ENCODE measurements around the gene SNIP1. TPM values are rescaled to one million over a fixed set of nuclear protein-coding genes. Genes with fewer than 3 reads are reported as not detected.
"Not testable (repeated sequence)": the region's sequence is repeated elsewhere in the genome, so short reads cannot be mapped to it uniquely, and the experiment has no call there.

The SNIP1 gene, protein sequence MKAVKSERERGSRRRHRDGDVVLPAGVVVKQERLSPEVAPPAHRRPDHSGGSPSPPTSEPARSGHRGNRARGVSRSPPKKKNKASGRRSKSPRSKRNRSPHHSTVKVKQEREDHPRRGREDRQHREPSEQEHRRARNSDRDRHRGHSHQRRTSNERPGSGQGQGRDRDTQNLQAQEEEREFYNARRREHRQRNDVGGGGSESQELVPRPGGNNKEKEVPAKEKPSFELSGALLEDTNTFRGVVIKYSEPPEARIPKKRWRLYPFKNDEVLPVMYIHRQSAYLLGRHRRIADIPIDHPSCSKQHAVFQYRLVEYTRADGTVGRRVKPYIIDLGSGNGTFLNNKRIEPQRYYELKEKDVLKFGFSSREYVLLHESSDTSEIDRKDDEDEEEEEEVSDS
- 7.2 and 12.9 TPM in 2 replicates for total RNA-seq (2014; rRNA removed; shearing (Covaris generic))

DNA sequence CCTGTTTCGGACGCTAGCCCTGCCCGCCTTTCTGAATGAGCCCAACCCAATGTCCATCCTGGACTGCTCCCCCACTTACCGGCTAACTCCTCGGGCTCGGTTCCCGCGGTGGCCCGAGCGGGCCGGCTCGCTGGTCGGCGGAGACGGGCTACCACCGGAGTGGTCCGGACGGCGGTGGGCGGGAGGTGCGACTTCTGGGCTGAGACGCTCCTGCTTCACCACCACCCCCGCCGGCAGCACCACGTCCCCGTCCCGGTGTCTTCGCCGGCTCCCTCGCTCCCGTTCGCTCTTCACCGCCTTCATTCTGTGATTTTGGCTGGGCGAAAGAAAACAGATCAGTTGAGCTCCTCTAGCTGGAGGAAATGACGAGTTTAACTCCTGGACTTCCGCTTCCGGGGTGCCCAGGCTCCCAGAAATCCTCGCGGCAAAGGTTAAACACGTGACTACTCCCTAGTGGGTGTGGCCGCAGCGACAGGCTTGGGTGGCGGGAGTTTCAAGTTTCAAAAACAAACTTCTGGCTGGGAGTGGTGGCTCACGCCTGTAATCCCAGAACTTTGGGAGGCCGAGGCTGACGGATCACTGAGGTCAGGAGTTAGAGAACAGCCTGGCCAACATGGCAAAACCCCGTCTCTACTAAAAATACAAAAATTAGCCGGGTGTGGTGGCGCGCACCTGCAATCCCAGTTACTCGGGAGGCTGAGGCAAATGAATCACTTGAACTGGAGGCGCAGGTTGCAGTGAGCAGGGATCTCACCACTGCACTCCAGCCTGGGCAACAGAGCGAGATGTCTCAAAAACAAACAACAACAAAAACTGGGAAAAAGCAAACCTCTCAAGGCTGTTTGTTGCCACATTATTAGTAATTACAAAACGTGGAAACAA is at the start of gene SNIP1:
Gene SNIP1, minus strand, starts transcription at position 367 of the 882 bp plus-strand sequence. Its CDS starts 64 bp downstream, at position 303.
- peak; percentile 91 for DNase-seq (ENCODE audit: low spot score)

DNA sequence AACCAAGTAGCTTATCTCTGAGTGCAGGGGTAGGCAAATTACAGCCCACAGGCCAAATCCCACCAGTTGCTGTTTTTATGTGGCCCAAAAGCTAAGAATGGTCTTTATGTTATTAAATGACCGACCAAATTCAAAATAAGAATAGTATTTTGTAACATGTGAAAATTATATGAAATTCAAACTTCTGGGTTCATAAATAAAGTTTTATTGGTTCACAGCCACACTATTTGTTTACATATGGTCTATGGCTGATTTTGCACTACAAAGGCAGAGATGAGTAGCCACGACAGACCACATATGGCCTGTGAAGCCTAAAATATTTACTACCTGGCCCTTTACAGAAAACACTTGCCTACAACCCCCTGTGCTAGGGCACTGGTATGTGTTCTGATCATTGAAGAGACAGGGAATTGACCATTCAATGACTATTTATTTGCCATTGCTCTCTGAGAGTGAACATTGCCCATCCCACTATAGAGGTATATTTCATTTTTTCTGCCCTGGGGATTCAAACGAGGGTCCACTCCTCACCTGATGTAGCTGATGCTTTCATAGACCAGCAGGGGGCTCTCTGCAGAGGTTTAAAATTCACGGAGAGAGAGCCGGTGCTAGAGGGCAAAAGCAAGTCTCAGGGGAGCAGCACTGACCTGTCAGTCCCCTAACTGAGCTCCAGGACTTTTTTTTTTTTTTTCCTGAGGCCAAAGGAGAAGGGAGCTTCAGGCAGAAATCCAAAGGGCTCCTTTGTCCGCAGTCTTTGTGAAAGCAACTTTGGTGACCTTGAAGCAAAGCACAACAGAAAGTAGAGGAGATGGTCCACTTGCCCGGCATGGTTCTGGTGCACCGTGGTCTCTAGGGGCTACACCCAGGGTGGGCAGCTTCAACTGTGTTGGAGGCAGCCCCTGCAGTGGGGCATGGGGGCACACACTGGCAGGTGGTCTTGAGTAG is 48.9 kb upstream of the SNIP1 start:
- no peak for DNase-seq (ENCODE audit: low spot score)

DNA sequence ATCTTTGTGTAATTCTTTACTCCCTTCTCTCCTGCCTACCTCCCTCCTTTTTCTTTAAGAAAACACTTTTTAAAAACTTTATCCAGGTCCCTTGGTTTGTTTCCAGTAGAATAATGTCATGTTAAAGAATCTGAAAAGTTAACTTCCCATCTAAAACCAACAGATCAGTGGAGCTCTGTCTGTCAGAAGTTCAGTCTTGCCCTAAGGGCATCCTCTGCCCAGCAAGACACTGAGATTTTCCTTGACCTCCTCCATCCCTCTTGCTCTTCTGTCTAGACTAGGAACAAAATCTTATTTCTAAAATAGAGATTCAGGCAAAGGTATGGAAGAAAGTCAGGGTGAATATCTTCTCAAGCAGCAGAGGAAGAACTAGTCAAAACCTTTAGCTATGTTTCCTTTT is 47.3 kb upstream of the SNIP1 start:
- DNase-seq (ENCODE audit: low spot score), result no peak

DNA sequence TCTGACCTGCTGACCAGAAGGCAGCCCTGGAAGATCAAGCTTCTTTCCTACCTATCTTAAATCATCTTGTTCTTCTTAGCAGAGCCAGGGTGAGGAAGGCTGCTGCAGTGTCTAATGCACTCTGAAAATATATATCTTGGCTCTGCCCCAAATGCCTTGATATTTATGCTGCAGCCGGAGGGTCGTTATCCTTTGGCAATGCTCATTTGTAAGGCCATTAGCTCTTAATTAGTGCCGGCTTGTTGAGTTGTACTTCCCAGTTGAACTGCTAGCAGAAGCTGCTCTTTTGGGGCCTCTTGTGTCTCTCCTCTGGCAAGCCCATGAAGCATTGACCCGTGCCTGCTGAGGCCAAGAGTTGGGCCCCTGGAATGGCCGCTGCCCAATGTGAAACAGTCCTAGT is 45.8 kb upstream of the SNIP1 start:
- no peak for DNase-seq (ENCODE audit: low spot score)

DNA sequence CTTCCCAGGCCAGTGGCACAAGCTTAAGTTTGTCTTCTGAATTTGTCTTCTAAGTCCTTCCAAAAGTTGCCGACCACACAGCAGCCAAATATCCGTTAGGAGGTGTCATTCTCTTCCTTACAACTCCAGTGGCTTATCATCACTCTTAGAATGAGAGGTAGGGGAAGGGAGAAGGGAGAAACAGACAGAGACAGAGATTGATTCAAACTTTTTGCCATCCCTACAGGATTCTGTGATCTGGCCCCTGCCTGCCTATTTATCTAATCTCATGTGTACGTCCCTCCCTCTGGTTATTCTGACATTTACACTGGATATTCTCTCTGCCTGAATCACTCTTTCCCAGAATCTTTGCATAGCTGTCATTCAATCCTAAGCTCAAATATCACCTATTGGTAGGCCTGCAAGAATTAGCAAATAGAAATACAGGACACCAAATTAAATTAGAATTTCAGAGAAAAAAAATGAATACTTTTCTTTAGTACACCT is 42.1 kb upstream of the SNIP1 start:
- no peak for DNase-seq (ENCODE audit: low spot score)

DNA sequence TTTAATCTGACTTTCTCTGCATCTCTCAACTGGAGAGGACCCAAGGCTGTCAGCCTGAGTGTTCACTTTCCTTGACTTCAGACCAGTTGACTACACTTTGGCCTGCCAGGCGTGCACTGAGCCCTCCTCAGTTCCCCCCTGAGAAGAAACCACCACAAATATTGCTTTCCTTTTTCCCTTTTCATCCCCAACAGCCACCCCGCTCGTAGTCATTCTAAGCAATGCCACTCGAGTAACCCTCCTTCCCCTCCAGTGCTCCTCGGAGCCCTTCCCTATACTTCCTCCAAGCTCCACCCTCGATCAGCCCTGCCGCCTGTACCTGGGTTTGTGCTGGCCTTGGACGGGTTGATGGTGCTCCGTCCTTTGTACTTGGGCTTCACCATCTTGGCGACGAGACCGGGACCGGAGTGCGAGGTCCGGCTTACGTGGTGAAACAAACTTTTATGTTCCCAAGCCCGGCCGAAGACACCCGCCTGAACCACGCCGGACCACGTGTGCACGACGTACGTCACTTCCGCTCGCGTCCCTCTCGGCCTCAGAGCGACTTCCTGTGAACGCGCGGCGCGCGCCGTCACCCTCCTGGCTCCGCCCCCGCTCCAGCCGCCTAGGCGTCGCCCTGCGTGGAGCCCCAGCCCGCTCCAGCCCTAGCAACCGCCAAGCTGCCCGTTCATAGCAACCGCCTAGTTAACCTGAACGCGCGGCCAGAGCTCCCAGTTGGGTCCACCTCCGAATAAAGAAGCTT is 41.5 kb upstream of the SNIP1 start, which contains the start of gene GNL2:
Gene GNL2, minus strand, starts transcription at position 498 of the 742 bp plus-strand sequence. Its CDS starts 115 bp downstream, at position 383.
- DNase-seq (ENCODE audit: low spot score), result peak; percentile 95

DNA sequence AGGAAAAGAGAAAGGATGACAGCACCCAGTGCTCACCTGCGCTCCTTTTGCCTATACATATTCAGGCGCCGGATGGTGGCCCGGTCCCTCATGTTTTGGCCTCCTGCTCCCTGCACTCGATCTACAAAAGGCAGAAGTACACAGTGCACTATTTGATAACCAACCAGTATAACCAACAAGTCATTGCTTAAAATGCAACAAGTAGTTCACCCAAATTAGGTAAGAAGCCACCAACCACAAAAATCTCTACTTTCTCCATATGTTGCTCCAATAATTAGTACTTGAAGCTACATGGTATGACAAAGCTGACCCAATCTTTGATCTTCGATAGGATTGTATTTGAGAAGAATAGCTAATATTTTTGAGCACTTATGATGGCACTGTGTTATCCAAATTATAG is 39.6 kb upstream of the SNIP1 start:
- no peak for DNase-seq (ENCODE audit: low spot score)

DNA sequence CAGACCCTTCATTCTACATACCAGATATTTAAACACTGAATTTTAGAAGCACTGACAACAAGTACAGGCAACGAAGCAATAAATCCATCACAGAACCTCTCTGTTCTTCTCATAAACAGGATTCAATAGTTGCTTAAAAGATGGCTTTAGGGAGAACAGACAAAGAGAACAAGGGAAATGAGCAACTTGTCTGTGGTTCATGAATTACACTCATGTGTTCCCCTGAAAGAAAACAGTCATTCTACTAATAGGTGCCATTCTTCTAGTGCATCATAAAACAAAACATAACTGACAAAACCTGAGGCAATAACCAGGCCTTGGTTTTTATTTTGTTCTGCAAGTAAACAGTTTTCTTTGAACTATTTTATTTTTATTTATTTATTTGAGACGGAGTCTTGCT is 34.8 kb upstream of the SNIP1 start:
- DNase-seq (ENCODE audit: low spot score), result no peak

DNA sequence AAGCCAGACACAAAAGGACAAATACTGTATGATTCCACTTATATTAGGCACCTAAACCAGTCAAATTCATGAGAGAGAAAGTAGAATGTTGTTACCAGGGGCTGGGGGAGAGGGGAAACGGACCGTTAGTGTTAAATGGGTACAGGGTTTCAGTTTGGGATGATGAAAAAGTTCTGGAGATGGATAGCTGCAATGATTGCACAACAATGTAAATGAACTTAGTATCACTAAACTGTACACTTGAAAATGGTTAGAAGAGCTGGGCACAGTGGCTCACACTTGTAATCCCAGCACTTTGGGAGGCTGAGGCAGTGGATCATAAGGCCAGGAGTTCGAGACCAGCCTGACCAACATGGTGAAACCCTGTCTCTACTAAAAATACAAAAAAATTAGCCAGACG is 30.5 kb upstream of the SNIP1 start:
- DNase-seq (ENCODE audit: low spot score), result not testable (repeated sequence)

DNA sequence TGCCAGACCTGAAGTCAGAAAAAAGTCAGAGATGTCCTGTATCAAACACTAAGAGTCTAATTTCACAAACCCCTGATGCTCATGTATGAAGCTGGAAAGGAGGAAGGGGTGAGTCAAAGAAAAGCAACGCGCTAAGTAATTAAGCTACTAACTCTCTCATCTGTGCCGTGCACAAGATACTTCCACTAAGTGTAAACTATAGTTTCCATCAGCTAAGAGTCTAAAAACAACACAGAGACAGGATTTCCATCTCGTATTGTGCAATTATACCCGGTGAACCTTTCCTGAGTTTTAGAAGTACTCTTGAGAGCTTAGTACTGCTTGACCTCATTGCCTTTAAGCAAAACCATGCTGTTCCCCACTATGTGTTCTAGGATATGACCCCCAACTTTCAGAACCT is 21.6 kb upstream of the SNIP1 start:
- no peak for DNase-seq (ENCODE audit: low spot score)

DNA sequence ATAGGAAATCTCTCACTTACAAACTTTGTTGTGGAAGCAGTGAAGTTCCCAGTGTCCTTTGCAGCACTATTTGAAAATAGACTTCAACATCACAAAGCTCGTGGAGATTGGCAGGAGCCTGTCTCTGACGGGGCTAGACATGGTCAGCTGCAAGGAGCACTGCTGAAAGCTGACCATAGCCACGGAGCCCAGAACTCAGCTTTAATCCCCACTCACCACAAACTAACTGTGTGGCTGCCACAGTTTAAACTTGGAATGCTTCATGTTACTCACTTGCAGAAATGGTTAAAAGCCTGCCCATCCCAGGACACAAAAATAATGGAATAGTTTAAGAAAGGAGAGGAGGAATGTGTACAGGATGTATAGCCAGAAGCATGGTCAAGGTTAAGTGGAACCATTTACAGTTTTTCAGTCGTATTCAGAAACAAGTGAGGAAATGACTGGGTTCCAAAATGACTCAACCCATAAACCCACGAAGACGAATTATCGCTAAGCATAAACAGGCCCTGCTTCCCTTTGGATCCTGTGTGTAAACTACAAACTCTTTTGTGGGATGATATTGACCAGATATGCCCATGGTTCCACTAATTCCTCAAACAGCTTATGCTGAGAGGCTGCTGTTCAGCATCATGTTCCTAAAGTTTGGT is 20.9 kb upstream of the SNIP1 start:
- peak; percentile 18 for DNase-seq (ENCODE audit: low spot score)

DNA sequence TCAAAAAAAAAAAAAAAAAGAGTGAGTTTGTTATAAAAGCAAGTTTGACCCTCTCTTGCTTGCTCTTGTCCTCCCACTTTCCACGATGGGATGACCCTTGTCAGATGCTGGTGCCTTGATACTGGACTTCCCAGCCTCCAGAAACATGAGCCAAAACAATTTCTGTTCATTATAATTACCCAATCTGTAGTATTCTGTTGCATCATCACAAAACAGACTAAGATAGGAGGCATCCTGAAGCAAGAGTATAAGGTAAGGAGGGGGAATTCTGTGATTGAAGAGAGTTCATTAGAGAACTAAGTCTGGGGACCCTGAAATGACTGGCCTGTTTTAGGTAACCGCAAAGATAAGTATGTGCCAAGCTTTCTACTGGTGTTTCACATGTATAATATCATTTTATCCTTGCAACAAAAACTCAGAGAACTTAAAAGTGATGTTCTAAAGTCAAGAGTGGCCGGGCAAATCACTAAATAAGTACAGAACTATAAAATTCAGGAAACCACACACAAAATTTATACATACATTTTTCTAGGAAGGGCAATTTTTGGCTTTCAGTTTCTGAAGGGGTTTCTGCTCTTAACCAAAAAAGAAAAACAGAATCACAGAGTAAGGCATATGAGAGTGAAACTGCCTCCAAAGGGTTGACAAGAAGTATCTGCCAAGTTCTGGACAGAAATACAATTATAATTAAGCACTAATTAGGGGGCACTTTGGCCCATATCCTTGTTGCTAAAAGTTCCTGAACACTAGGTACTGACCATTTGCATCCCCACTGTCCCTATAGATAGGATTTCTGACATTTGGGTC is 16.6 kb upstream of the SNIP1 start:
- no peak for DNase-seq (ENCODE audit: low spot score)

DNA sequence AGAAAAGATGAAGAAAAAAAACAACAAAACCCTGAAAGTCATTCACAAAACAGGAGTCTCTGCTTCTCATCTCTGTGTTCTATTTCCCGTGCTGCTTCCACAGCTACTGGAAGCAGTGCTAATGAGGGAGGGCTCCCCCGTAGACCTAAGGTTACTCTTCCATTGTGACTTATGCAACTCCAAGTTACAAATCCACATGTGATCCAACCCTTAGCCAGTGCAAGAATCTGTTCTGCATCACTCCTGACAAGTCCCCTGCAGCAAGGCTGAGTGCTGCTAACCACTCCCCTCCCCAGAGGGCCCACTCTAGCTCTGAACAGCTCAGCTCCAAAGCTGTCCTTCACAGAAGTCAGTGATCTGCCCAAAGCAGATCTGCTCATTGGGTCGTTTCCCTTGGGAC is 12.9 kb upstream of the SNIP1 start:
- DNase-seq (ENCODE audit: low spot score), result no peak

DNA sequence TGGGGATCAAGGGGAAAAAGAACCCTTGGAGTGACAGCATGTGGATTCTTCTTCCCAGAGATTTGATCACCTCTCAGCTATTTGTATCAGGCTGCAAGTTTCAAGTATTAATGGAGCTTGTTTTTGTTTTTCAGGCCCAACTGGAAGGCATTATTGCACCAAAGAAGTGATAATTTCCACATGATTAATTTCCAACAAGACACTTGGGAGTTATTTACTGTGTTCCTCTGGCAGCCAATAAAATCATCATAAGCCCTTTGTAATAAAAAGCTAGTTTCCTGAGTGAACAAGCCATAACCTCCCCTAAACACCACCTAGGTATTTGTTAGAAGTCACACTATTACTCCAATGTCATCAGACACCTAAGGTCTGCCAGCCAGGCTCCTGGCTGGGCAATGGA is 10.8 kb upstream of the SNIP1 start:
- no peak for DNase-seq (ENCODE audit: low spot score)

DNA sequence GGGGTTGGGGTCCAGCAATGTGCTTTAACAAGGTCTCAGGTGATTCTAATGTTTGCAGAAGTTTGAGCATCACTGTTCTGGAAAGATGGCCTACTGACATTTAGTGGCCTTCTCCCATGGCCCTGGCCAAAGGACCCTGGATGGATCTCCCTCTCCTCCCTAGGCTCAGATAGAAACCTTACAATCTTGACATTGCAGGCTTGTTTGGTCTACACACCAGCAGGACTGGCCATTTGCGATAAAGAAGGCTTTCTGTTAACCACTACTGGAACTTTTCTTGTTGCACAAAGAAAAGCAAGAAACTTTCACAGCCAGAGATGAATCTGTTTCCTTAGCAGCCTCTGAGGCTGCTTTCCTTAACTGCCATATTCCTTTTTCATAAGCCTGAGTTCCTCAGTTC is 8.9 kb upstream of the SNIP1 start:
- no peak for DNase-seq (ENCODE audit: low spot score)

DNA sequence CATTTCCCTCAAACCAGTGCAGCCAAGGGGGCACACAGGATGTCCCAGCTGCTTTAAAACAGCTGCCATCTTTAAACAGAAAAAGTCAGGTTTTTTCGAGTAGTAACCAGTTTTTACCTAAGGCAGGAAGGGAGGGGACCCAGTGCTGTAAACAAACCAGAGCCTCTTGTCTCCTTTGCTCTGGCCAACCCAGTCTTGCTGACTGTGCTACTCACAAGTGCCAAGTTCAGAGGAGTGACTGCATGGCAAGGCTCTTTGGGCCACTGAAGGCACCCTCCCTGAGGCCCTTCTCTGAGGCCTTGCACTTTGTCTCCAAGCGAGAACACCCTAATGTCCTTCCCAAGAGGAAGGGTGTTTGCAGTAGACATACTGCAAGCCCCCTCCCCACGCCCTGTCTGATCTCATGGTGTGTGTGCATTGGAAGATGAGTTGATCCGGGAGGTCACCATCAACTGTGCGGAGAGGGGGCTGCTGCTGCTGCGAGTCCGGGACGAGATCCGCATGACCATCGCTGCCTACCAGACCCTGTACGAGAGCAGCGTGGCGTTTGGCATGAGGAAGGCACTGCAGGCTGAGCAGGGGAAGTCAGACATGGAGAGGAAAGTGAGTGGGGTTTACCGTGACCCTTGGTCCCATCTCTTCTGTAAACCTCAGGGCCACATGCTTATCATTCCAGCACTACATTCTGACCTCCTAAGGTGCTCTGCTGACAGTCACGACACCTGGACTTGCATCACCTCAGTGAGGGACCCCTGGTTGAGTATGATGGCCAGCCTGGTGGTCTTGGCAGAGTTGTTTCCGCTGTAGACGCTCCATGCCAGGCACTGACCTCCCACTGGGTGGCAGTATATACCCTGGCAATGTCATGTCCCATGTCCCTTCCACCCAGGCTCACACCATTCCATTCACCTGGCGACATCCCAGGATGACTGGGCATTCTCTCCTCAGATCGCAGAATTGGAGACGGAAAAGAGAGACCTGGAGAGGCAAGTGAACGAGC is 7.3 kb upstream of the SNIP1 start:
- peak; percentile 53 for DNase-seq (ENCODE audit: low spot score)

DNA sequence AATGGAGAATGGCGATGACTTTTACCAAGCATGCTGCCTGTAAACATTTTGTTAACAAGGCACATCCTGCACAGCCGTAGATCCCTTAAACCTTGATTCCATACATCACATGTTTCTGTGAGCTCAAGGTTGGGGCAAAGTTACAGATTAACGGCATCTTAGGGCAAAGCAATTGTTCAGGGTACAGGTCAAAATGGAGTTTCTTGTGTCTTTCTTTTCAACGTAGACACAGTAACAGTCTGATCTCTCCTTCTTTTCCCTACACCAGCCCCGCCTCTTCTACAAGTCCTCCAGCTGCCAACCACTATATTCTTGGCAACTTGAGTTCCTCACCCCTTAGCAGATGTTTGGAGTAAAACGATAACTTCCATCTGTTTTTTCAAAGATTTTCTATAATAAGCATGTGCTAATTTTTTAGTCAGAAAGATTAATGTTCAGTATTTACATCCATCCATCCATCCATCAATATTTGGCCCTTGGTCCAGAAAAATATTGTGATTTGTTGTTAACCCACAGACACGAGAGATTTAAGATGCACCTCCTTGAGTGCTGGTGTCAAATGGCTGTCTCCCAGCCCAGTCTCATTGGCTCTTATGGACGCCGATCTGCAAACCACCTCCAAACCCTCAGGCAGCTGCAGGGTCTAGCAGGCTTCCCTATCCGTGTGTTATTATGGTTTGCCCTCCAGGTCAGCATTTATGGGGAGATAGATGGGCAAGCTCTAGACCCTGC is 6.5 kb upstream of the SNIP1 start:
- DNase-seq (ENCODE audit: low spot score), result no peak

All from H4 (cell line).